ENCODE results near the gene MRRF. TPM values are rescaled to one million over a fixed set of nuclear protein-coding genes. Genes with fewer than 3 reads are reported as not detected.

The MRRF gene
- polyA plus RNA-seq, 1 donor (not counting 4 experiments of a cell fraction or from before 2014, with no cell fraction given) = 82.6 TPM

DNA sequence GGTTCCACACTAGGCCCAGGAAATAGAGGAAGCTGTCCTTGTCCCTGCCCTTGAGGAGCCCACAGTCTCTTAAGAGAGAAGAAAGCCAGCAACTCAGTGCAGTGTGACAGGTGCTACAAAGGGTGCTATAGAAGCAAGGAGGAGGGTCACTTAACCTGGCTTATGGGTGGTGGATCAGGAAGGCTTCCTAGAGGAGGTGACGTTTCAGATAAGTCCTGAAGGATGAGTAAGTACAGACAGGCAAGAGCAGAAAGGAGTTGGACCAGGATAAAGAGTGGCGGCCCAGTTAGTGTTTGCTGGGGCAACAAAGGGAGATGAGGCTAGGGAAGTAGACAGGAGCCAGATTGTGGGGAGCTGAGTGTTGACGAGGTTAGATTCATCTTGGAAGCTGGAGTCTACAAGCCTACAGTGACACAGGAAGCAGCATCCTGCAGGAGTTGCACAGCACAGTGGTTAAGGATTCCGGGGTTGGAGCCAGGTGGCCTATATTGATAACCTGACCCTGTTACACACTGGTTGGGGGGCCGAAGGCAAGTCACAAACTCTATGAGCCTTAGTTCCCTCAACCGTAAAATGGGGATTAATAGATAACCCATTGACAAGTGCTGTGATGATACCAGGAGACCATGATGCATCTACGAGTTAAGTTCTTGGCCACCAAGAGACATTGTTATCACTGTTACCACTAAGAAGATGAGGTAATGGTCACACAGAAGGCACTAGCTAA, 30.5 kb upstream of the MRRF start:
- Histone ChIP-seq H3K27ac (ENCODE audit: control insufficient read depth, insufficient read depth, low read length) (no peak overlapping the region), H4K20me1 (ENCODE audit: control insufficient read depth, extremely low read depth, insufficient read depth, low read length) (no peaks in the 10 kb centered on the region), H3K9ac (ENCODE audit: control insufficient read depth, extremely low read depth, insufficient read depth, low read length) (no peak overlapping the region), H3K9me1 (ENCODE audit: control insufficient read depth, extremely low read depth, insufficient read depth, low read length) (no peaks in the 10 kb centered on the region), H3K27me3 (ENCODE audit: control insufficient read depth, extremely low read depth, insufficient read depth, low read length) (peaks cover 39% of the 10 kb centered on the region), H3K4me1 (ENCODE audit: control insufficient read depth, extremely low read depth, insufficient read depth, low read length) (no peaks in the 10 kb centered on the region), H3K4me3 (ENCODE audit: control insufficient read depth in 2 of 3, extremely low read depth in 1 of 3, insufficient read depth in 2 of 3, low read depth in 1 of 3, low read length in 3 of 3) (no peak overlapping the region), H3K9me3 (ENCODE audit: control insufficient read depth, low read depth, low read length) (no peaks in the 10 kb centered on the region), H3K36me3 (ENCODE audit: control insufficient read depth in 2 of 2, extremely low read depth in 1 of 2, insufficient read depth in 2 of 2, low read length in 2 of 2) (no peaks in the 10 kb centered on the region), H3K79me2 (ENCODE audit: control insufficient read depth, insufficient read depth, low read length) (no peaks in the 10 kb centered on the region), H3K4me2 (ENCODE audit: control insufficient read depth, extremely low read depth, insufficient read depth, low read depth, low read length) (no peak overlapping the region), H2AFZ (ENCODE audit: control insufficient read depth, low read length) (no peak overlapping the region)
- dilution Hi-C loops (cut with MboI; ENCODE audit: extremely low pct_ligation_motif_present, low sequenced_read_pairs) = no loop called here
- TF ChIP-seq CTCF (optimal IDR thresholded peaks at IDR 0.05 in 1 of 3, IDR thresholded peaks at IDR 0.05 in 1 of 3, conservative IDR thresholded peaks at IDR 0.05 in 1 of 3; ENCODE audit: extremely low read depth in 1 of 3, insufficient read depth in 2 of 3, low read length in 3 of 3) (no peak), EZH2 (IDR thresholded peaks at IDR 0.05; ENCODE audit: low read length) (no peak)
- no peak for DNase-seq (ENCODE audit: low read depth, low spot score)
- FAIRE-seq = no peak

- Histone ChIP-seq H3K9me3 (ENCODE audit: control insufficient read depth, low read depth, low read length) (no peaks in the 10 kb centered on the region), H3K27ac (ENCODE audit: control insufficient read depth, insufficient read depth, low read length) (no peak overlapping the region), H3K4me1 (ENCODE audit: control insufficient read depth, extremely low read depth, insufficient read depth, low read length) (no peaks in the 10 kb centered on the region), H3K9ac (ENCODE audit: control insufficient read depth, extremely low read depth, insufficient read depth, low read length) (no peak overlapping the region), H2AFZ (ENCODE audit: control insufficient read depth, low read length) (no peak overlapping the region), H3K79me2 (ENCODE audit: control insufficient read depth, insufficient read depth, low read length) (no peaks in the 10 kb centered on the region), H3K4me3 (ENCODE audit: control insufficient read depth in 2 of 3, extremely low read depth in 1 of 3, insufficient read depth in 2 of 3, low read depth in 1 of 3, low read length in 3 of 3) (no peak overlapping the region), H3K9me1 (ENCODE audit: control insufficient read depth, extremely low read depth, insufficient read depth, low read length) (no peaks in the 10 kb centered on the region), H3K36me3 (ENCODE audit: control insufficient read depth in 2 of 2, extremely low read depth in 1 of 2, insufficient read depth in 2 of 2, low read length in 2 of 2) (peaks cover 3 to 6% of the 10 kb centered on the region in 2 experiments), H3K4me2 (ENCODE audit: control insufficient read depth, extremely low read depth, insufficient read depth, low read depth, low read length) (no peak overlapping the region), H3K27me3 (ENCODE audit: control insufficient read depth, extremely low read depth, insufficient read depth, low read length) (peaks cover 15% of the 10 kb centered on the region), H4K20me1 (ENCODE audit: control insufficient read depth, extremely low read depth, insufficient read depth, low read length) (no peaks in the 10 kb centered on the region)
- DNase-seq (ENCODE audit: low read depth, low spot score) (no peak), FAIRE-seq (no peak)
- TF ChIP-seq CTCF (optimal IDR thresholded peaks at IDR 0.05 in 1 of 3, IDR thresholded peaks at IDR 0.05 in 1 of 3, conservative IDR thresholded peaks at IDR 0.05 in 1 of 3; ENCODE audit: extremely low read depth in 1 of 3, insufficient read depth in 2 of 3, low read length in 3 of 3) (no peak), EZH2 (IDR thresholded peaks at IDR 0.05; ENCODE audit: low read length) (no peak)
- dilution Hi-C loops (cut with MboI; ENCODE audit: extremely low pct_ligation_motif_present, low sequenced_read_pairs) = no loop called here
These were observed 28.0 kb upstream of the MRRF start for GRCh38 chr9:122236681-122237080.

Measured in keratinocyte (primary cell).